GM12801 (cell line): Measurements from ENCODE around the gene ZNF423.

Experiments used
- TF ChIP-seq, protein P1 (sequence below): IDR thresholded peaks from one replicate; pipeline ENCODE4 v1.5.1; 2011; ENCODE audit warnings: control low read depth; ENCODE audit not compliant: insufficient read length; ENCODE audit errors: extremely low read depth

ZNF423 gene

DNA sequence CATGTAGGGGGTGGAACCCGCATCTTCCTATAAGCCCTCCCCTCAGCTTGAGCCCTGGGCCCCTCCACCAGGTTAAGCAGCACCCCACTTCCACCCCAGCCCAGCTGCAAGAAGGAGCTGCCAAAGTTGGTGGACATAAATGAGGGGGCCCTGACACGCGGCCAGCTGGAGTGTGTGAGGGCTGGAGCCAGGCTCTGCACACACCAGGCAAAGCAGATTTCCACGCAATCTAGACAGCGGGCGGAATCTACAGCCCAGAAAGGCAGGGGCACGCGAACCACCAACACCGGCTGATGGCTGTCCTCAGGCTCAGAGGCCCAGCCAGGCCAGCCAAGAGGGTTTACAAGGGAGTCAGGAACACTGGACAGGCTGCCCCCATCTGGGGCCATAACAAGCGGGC lies 171.2 kb downstream of the ZNF423 start:
- TF ChIP-seq, protein P1, sequence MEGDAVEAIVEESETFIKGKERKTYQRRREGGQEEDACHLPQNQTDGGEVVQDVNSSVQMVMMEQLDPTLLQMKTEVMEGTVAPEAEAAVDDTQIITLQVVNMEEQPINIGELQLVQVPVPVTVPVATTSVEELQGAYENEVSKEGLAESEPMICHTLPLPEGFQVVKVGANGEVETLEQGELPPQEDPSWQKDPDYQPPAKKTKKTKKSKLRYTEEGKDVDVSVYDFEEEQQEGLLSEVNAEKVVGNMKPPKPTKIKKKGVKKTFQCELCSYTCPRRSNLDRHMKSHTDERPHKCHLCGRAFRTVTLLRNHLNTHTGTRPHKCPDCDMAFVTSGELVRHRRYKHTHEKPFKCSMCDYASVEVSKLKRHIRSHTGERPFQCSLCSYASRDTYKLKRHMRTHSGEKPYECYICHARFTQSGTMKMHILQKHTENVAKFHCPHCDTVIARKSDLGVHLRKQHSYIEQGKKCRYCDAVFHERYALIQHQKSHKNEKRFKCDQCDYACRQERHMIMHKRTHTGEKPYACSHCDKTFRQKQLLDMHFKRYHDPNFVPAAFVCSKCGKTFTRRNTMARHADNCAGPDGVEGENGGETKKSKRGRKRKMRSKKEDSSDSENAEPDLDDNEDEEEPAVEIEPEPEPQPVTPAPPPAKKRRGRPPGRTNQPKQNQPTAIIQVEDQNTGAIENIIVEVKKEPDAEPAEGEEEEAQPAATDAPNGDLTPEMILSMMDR: no peak

- TF ChIP-seq, protein P1: no peak
Observed at GRCh38 chr16:49682577-49683165, 173.2 kb downstream of the ZNF423 start.

DNA sequence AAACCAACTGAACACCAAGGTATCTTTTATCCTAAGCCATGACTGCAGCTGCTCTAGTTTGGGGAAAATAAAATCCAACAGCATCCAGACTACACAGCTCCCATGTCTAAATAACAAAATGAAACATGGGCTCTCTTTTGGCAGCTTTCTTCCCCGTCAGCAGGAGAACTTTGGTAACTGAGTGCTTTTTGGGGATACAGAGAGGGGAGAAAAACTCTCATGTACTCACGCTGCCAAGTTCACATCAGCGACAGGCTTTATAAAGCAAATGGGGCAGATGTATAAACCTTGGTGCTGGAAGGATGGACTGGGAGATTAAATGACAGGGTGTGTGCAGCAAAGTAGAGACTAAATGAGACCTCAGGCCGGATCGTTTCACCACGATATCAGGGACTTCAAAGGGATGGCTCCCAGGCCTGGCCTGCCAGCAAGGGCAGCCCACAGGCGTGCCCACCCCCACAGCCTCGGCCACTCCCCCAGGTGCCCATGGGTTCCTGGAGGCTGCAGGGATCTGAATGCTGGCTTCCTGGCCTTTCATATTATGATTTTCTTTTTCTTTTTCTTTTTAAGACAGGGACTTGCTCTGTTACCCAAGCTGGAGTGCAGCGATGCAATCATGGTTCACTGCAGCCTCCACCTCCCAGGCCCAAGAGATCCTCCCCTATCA lies 174.6 kb downstream of the ZNF423 start:
- TF ChIP-seq, protein P1: no peak

GRCh38 chr16:49679095-49679494 lies 176.8 kb downstream of the ZNF423 start:
- TF ChIP-seq, protein P1: no peak

DNA sequence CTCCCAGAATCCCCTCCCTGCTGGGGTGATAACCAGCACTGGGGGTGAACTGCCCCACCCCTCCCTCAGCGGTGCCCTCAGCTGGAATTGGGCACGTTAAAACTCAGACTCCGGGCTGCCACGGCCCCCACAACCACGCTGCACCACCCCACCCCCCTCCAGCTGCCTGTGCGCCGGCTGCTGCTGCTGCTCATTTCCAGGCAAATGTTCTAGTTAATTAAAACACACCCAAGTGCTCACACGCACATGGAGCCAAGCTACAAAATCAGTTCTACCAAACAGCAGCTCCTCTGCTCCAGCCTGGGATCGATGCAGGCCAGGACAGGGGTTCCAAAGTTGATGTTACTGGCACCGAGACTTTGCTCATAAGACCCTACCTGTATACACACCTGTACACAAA lies 180.5 kb downstream of the ZNF423 start:
- TF ChIP-seq, protein P1: no peak

DNA sequence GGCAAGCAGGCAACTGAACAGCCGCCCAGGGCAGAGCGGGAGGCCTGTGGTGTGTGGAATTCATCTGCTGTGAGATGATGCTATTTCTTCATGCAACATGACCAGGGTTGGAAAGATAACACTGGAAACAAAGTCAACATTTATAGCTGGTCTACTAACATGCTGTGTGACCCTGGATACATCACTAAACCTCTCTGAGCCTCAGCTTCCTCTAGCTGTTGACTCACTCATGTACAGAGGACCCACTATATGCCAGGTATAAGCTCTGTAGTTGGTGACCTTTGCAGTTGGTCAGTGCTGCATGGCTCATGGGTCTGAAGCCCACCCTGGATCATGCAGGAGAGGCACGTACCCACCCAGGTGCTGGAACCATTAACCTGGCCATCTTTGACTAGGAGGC lies 180.9 kb downstream of the ZNF423 start:
- TF ChIP-seq, protein P1: no peak

DNA sequence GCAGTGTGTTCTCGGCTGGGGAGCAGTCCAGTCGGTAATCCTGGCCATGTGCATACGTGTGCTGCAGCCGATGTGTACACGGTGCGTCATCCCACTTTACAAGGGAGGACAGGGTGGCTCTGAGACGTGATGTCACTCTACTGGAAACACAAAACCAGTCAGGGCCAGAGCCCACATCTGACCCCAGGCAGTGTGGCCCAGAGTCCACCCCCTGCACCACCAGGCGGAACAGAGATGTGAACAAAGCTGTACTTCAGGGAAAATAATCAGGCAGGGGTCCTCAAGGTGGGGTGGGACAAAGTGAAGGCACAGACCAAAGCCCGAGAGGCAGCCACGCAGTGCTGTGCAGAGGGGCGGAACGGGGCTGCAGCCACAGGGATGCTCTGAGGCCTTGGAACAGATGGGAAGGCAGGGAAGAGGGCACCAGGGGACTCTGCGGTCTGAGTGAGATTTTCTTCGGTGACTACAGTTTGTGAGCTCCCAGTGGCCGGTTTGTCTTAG lies 181.5 kb downstream of the ZNF423 start:
- TF ChIP-seq, protein P1: no peak
